HuH-7.5 (cell line): ENCODE measurements around the gene ARMC9.

Source experiments
- DNase-seq: peaks from one replicate; pipeline ENCODE4 v3.0.0; 2011; ENCODE audit warnings: low spot score

Gene ARMC9

DNA sequence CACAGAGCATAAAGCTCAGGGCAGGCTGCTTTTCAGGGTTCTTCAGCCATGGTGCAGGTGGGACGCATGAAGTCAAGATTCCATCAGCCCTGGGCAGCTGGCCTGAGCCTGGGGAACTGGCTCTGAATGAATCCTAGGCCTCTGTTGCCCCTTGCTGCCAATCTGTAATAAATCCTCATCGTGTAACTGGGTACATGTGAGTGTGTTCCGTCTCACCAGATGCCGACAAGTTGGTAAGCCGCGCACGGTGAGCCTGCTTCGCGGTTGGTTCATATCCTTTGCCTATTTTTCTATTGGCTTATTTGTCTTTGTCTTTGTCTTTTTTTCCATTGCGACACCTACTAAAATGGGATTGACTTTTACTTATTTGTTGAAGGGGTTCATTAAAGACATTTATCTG is 224.7 kb downstream of the ARMC9 start:
- DNase-seq = no peak
